PC-3 (cell line): Measurements from ENCODE around the gene ELN.

ENCODE experiments used
- CTCF ChIP-seq: fragments of 300-600 bp; sonication (generic); conservative IDR thresholded peaks from 2 replicates; pipeline ENCODE4 v1.5.1; 2017; ENCODE audit warnings: antibody characterized with exemption, low read depth, mild to moderate bottlenecking, low read length
- EZH2 ChIP-seq: fragments of 300-600 bp; sonication (generic); IDR thresholded peaks from one replicate; pipeline ENCODE4 v1.6.1; 2017; ENCODE audit warnings: antibody characterized with exemption, mild to moderate bottlenecking, low read length; ENCODE audit not compliant: unreplicated experiment

- TF ChIP-seq CTCF (no peak), EZH2 (no peak)
Observed at GRCh38 chr7:73986158-73986631, 41.8 kb upstream of the ELN start.
